DMS79 treated with DMSO at 0.1 percent for 48 hours (cell line): ENCODE results near the gene TYW1.
A peak's percentile ranks its signal among the peaks of the same experiment; 100 is the strongest.
"Not testable (repeated sequence)": the region's sequence is repeated elsewhere in the genome, so short reads cannot be mapped to it uniquely, and the experiment has no call there.

Experiments
- DNase-seq: peaks from one replicate; lab custom pipeline; 2025; lab: John Stamatoyannopoulos, UW

Gene TYW1

GRCh38 chr7:67134912-67135311 is 138.3 kb downstream of the TYW1 start:
- DNase-seq = not testable (repeated sequence)

DNA sequence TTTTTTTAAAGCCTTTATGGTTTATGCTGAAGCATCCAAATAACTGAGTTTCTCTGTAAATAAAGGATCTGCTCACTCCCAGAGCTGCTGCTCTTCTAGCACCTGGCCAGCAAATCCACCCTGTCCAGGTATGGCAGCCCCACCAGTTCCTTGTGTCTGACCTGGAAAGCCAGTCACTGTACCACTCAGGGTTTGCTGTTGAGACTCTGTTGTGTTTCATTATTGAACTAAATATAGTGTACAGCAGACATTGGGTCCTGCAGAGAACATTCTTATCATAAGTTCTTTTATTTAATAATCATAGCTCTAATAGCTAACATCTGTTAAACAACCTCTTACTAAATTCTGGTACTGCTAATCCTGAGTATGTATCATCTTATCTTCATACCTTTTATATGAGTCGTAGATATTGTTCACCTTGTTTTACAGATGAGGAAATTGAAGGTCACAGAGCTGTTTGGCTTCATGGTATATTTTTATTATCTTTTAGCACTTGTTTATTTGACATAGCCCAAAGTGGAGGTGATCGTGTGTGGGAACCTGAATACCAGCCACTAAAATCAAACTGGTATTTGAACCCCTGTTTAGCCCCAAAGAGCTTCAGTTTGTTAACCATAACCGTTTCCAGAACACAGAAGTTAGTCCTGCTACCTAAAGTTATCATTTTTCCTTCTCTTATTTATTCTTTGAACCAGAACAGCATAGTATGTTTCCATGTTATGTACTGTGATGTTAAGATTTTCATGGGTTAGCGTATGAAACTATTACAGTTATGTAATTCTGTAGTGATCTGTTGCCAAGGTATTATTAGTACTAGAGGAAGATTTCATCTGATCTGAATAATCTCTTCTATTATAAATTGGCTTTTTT is 139.2 kb downstream of the TYW1 start:
- not testable (repeated sequence) for DNase-seq

DNA sequence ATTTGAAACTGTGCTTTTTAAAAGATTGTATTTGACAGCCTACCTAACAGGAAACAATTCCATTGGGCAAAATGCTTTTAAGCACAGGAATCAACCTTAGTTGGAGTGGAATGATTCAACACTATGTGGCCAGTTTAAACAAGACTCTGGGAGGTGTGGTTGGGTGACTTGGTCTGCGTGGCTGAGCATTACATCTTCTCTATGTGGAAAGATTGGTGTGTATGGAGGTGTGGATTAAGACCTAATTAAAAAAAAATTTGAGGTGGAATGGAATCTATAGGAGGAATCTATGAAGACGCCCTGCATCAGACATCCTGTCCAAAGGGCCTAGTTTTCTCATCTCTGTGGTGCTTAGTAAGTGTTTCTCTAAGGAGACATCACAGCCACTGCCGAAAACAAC is 140.9 kb downstream of the TYW1 start:
- DNase-seq = not testable (repeated sequence)

DNA sequence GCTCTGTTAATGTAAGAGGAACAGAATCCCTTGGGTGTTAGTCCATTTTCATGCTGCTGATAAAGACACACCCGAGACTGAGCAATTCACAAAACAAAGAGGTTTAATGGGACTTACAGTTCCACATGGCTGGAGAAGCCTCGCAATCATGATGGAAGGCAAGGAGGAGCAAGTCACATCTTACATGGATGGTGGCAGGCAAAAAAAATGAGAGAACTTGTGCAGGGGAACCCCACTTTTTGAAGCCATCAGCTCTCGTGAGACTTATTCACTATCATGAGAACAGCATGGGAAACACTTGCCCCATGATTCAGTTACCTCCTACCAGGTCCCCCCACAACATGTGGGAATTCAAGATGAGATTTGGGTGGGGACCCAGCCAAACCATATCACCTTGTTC is 143.2 kb downstream of the TYW1 start:
- DNase-seq = not testable (repeated sequence)

DNA sequence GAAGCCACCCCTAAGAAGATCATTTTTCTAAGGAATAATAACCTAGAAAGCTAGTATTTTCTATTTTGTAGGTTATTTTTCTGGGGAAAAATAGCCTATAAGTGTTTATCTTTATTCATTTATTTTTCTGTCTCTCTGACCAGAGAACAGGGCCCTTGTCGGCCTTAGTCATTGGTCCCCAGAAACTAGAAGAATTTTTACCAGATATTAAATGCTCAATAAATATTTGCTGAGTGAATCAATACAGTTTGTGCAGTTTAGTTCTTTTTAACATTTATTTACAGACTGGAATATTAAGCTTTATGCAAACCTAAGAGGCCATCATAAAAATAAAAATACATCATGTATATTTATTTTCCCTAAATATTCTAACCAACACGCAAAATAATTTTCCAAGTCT is 144.4 kb downstream of the TYW1 start:
- DNase-seq = not testable (repeated sequence)

DNA sequence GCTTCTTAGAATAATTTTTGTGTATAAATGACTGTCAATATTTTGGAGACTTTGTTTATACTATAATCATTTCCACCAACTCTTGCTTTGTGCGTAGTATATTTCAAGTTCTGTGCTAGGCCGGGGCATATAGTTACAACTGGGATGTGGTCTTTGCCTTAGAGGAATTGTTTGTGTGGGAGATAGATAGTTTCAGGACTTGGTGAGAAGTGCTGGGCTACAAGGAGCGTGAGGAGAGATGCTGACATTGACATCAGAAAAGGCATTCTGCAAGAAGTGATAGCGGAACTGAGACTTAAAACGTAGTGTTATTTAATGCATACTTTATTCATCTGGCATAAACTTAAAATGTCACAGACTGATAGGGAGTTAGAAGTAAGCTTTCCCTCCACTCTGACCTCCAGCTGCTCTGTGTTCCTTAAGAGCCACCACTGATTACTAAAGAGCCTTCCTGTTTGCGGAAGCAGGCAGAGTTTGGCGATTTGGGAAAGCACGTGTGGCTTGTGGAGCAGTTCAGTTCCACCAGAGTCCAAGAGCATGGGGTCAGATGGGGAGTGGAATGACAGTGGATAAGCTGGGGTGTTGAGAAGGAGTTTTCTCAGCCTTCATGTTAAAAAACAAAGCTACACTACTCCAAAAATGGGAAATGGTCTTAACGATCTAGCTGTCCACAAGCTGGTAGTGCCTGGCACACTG is 146.6 kb downstream of the TYW1 start:
- DNase-seq = not testable (repeated sequence)

DNA sequence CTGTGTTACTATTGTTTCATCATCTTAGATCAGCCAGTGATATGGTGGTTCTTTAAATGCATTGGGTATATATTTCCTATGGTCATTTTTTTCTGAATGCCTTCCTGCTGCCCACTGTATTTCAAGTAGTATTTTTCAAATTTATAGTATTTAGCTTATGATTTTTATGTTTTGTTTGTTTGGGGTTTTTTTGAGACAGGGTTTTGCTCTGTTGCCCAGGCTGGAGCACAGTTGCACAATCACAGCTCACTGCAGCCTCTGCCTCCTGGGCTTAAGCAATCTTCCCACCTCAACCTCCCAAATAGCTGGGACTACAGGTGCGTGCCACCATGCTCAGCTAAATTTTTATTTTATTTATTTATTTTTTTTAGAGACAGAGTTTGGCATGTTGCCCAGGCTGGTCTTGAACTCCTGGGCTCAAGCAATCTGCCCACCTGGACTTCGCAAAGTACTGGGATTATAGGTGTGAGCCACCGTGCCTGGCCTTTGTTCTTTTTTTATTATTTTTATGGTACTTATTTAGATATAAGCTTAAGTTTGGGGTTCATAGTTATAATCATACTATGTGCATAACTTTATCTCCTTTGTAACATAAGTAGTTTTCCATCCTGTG is 149.1 kb downstream of the TYW1 start:
- not testable (repeated sequence) for DNase-seq

DNA sequence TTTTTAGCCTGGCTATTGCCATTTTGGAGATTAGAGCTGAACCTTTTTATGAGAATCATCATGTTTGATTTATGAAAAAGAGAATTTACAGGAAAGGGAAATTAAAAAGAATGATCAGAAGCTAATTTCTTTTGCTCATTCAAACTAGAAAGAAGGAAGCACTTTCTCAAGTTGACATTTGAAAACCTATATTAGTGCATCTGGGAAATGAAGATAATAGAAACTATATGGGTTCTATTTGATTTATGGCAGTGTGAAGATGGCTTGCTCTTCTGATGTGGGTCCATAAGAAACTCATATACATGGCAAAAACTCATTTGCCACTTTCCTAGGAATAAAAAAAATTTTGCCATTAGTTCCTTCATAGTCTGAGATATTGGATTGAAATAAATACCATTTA is 152.5 kb downstream of the TYW1 start:
- not testable (repeated sequence) for DNase-seq

GRCh38 chr7:67154374-67154773 is 157.7 kb downstream of the TYW1 start:
- not testable (repeated sequence) for DNase-seq

GRCh38 chr7:67156064-67156463 is 159.4 kb downstream of the TYW1 start:
- DNase-seq = not testable (repeated sequence)

- peak; percentile 11 for DNase-seq
Observed at GRCh38 chr7:67163285-67163684, 166.7 kb downstream of the TYW1 start.

DNA sequence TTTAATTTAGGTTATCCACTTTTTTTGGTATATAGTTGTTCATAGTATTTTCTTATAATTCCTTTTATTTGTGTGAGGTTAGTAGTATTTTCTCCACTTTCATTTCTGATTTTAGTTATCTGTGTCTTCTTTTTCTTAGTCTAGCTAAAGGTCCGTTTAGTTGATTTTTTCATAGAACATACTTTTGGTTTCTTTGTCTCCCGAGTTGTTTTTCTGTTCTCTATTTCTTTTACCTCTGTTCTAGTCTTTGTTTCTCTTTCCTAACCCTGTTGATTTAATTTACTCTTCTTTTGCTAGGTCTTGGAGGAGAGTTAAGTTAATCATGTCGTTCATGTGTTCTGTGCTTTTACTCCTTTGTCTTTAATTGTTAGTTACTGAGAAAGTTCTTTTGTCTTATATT is 174.5 kb downstream of the TYW1 start:
- DNase-seq = not testable (repeated sequence)

DNA sequence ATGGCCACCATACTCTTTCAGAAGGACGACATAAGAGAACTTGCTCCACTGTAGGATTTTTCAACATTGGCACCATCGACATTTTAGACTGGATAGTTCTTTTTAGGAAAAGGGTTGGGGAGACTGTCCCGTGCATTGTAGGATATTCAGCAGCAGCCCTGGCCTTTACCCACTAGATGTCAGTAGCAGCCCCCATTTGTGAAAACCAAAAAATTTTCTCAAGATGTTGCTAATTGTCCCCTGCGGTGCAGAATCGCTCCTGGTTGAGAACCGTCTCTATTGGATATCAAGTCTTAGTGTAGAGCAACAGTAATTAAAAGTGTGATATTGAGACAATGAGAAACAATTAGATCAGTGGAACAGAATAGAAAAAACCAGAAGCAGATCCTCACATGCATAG is 180.1 kb downstream of the TYW1 start:
- not testable (repeated sequence) for DNase-seq

- DNase-seq = not testable (repeated sequence)
Observed at GRCh38 chr7:67178915-67179688, 182.5 kb downstream of the TYW1 start.

DNA sequence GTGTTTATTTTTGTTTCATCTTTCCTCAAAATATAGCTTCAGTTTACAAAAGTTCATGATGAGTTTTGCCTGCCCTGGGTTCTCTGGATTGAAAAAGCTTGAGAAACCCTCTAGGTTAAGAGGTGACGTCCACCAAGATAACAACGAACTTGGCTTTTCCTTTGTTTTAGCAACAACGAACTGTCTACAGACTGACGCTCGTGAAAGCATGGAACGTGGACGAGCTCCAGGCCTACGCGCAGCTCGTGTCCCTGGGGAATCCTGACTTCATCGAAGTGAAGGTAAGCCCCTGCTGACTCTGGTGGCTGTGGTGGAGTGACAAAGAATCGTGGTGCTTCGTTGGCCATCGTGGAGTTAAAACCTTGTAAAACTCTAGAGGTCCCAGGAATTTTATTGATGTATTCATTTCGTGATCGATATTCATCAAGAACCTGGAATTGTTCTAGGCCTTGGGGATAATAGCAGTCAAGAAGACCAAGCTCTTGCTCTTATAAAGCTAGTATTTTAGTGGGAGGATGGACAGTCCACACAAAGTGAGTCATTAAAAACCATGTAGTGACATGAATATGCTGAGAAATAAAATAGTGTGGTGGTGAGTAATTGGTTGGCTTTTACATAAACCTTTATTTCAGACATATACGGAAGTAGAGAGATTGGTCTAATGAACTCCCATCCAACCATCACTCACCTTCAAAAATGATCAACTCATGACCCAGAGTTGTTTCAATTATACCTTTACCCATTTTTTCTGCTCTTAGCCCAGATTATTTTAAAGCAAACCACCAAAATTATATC is 186.5 kb downstream of the TYW1 start:
- DNase-seq = not testable (repeated sequence)

DNA sequence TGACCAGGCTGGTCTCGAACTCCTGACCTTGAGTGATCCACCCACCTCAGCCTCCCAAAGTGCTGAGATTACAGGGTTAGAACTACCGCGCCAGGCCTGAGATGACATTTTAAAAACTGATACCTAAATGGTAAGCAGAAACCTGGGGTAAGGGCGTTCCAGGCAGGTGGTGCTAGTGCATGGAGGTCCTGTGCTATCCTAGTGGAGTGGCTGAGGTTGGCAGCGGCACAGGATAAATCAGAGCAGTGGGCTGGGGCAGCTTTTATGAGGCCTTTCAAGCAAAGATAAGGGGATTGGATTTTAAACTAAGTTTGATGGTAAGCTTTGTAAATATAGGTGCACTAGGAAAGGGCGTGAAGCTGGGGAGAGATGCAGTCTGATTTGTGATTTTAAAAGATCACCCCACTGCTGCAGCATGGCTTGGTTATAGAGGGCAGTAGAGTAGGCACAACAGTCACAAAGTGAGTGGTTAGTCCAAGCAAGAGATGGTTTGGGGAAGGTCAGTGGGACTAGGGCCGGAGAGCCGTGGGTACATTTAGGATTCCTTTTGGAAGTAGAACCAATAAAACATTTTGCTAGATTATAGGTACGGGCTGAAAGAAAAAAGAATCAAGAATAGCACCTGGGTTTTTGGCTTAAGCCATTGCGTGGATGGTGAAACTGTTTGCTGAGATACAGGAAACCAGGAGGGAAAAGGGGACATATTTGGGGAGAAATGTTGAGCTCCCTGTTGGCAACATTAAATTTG is 188.5 kb downstream of the TYW1 start:
- DNase-seq = not testable (repeated sequence)

GRCh38 chr7:67185660-67186129 is 189.1 kb downstream of the TYW1 start:
- DNase-seq = not testable (repeated sequence)

DNA sequence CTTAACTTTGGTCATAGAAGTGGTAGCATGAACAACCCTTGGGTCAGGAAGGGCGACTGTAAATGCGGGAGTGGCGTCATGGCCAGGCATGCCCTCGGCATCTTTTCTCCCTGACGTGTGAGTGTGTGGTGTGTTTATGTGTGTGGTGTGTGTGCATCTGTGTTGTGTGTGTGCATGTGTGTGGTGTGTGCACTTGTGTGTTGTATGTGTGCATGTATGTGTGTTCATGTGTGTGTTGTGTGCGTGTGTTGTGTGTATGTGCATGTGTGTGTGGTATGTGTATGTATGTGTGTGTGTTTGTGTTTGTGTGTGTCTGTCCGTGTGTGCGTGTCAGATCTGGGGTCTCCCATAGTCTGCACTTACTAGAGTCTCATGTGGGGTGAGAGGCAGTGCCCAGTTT is 192.5 kb downstream of the TYW1 start:
- not testable (repeated sequence) for DNase-seq

GRCh38 chr7:67189801-67190465 is 193.3 kb downstream of the TYW1 start:
- not testable (repeated sequence) for DNase-seq
